Liver (tissue), 3 donors: ENCODE data around the gene DOCK9.

Experiments used
- ATF3 ChIP-seq: IDR thresholded peaks from 2 replicates; pipeline ENCODE4 v1.6.1; 2016; ENCODE audit warnings: antibody characterized with exemption
- CTCF ChIP-seq: fragments of 150-350 bp; IDR thresholded peaks from 2 replicates; pipeline ENCODE4 v1.5.1; 2017; ENCODE audit warnings: improper control_type of control experiment, low read depth, low read length; ENCODE audit not compliant: missing input control
- FOXA1 ChIP-seq: IDR thresholded peaks from 2 replicates; pipeline ENCODE4 v1.6.1; 2016; ENCODE audit warnings: antibody characterized with exemption
- FOXA2 ChIP-seq: IDR thresholded peaks from 2 replicates; pipeline ENCODE4 v1.6.1; 2016; ENCODE audit warnings: antibody characterized with exemption
- JUND ChIP-seq, 2 donors: IDR thresholded peaks; 2 replicates each; pipeline ENCODE4 v1.6.1; 2016; ENCODE audit warnings: antibody characterized with exemption in 2 of 2
- MAX ChIP-seq: IDR thresholded peaks from 2 replicates; pipeline ENCODE4 v1.6.1; 2016; ENCODE audit warnings: antibody characterized with exemption
- RAD21 ChIP-seq, 2 donors: IDR thresholded peaks; 2 replicates each; pipeline ENCODE4 v1.6.1; 2016; ENCODE audit warnings: antibody characterized with exemption in 2 of 2, mild to moderate bottlenecking in 2 of 2
- REST ChIP-seq: IDR thresholded peaks from 2 replicates; pipeline ENCODE4 v1.6.1; 2016; ENCODE audit warnings: antibody characterized with exemption, mild to moderate bottlenecking
- SP1 ChIP-seq: IDR thresholded peaks from 2 replicates; pipeline ENCODE4 v1.6.1; 2018; ENCODE audit warnings: antibody characterized with exemption, mild to moderate bottlenecking
- TAF1 ChIP-seq: conservative IDR thresholded peaks from 2 replicates; pipeline ENCODE4 v1.6.1; 2016; ENCODE audit warnings: antibody characterized with exemption, mild to moderate bottlenecking
- YY1 ChIP-seq: IDR thresholded peaks from 2 replicates; pipeline ENCODE4 v1.6.1; 2016; ENCODE audit warnings: antibody characterized with exemption, mild to moderate bottlenecking
- donor health status: healthy.
- donor health status: healthy.

GRCh38 chr13:98847780-98848179 lies 130.1 kb downstream of the DOCK9 start:
- TF ChIP-seq CTCF (no peak), FOXA2 (no peak), MAX (no peak), JUND (IDR thresholded peaks at IDR 0.05) (no peak), ATF3 (no peak), RAD21 (IDR thresholded peaks at IDR 0.05) (no peak), SP1 (no peak), REST (no peak), YY1 (no peak), TAF1 (no peak), FOXA1 (no peak)
